GM19043 (cell line): Measurements from ENCODE around the gene HNRNPA2B1.
"Not testable (repeated sequence)": the region's sequence is repeated elsewhere in the genome, so short reads cannot be mapped to it uniquely, and the experiment has no call there.

Experiments used
- ATAC-seq: cut with Tn5 transposase; IDR thresholded peaks from one replicate; pipeline ENCODE4 v1.9.1; 2021; ENCODE audit warnings: low read depth; ENCODE audit not compliant: unreplicated experiment

Gene HNRNPA2B1

GRCh38 chr7:26167303-26167934, 33.1 kb downstream of the HNRNPA2B1 start:
- peak; percentile 78 for ATAC-seq

GRCh38 chr7:26166684-26167266, 33.8 kb downstream of the HNRNPA2B1 start:
- peak; percentile 34 for ATAC-seq

- ATAC-seq, result no peak
Observed at GRCh38 chr7:26165950-26166683, 34.4 kb downstream of the HNRNPA2B1 start.

- not testable (repeated sequence) for ATAC-seq
Observed at GRCh38 chr7:26163804-26164203, 36.7 kb downstream of the HNRNPA2B1 start.

- no peak for ATAC-seq
Observed at GRCh38 chr7:26162431-26162830, 38.1 kb downstream of the HNRNPA2B1 start.

- ATAC-seq, result no peak
Observed at GRCh38 chr7:26160896-26161295, 39.6 kb downstream of the HNRNPA2B1 start.

GRCh38 chr7:26159243-26159642, 41.3 kb downstream of the HNRNPA2B1 start:
- no peak for ATAC-seq

GRCh38 chr7:26157520-26158105, 42.9 kb downstream of the HNRNPA2B1 start:
- ATAC-seq, result no peak

GRCh38 chr7:26156451-26157420, 43.8 kb downstream of the HNRNPA2B1 start:
- no peak for ATAC-seq

- ATAC-seq, result no peak
Observed at GRCh38 chr7:26155531-26156375, 44.8 kb downstream of the HNRNPA2B1 start.

GRCh38 chr7:26153823-26154783, 46.4 kb downstream of the HNRNPA2B1 start:
- no peak for ATAC-seq

GRCh38 chr7:26153241-26153822, 47.2 kb downstream of the HNRNPA2B1 start:
- ATAC-seq, result no peak

- ATAC-seq, result not testable (repeated sequence)
Observed at GRCh38 chr7:26152782-26153240, 47.7 kb downstream of the HNRNPA2B1 start.

GRCh38 chr7:26151953-26152781, 48.4 kb downstream of the HNRNPA2B1 start, which contains the start of gene NFE2L3:
Gene NFE2L3, plus strand, starts transcription at chr7:26152198. Its CDS starts 301 bp downstream, at chr7:26152499.
- peak; percentile 60 for ATAC-seq

- no peak for ATAC-seq
Observed at GRCh38 chr7:26151650-26151952, 48.9 kb downstream of the HNRNPA2B1 start.

- ATAC-seq, result no peak
Observed at GRCh38 chr7:26151096-26151495, 49.5 kb downstream of the HNRNPA2B1 start.

GRCh38 chr7:26149391-26149977, 51.1 kb downstream of the HNRNPA2B1 start:
- no peak for ATAC-seq
